ENCODE measurements around the gene LIFR. TPM values are rescaled to one million over a fixed set of nuclear protein-coding genes. Genes with fewer than 3 reads are reported as not detected.

Gene LIFR
- polyA plus RNA-seq, 1 donor, result 43.1 TPM

GRCh38 chr5:38467353-38468040, 88.9 kb downstream of the LIFR start:
- no peak for DNase-seq (ENCODE audit: low read depth)

GRCh38 chr5:38466424-38467189, 89.8 kb downstream of the LIFR start:
- DNase-seq (ENCODE audit: low read depth), result no peak

- DNase-seq (ENCODE audit: low read depth), result no peak
These were observed 90.6 kb downstream of the LIFR start for GRCh38 chr5:38465702-38466423.

- DNase-seq (ENCODE audit: low read depth), result no peak
These were observed 91.4 kb downstream of the LIFR start for GRCh38 chr5:38465061-38465460.

GRCh38 chr5:38463634-38464521, 92.6 kb downstream of the LIFR start:
- no peak for DNase-seq (ENCODE audit: low read depth)

- DNase-seq (ENCODE audit: low read depth), result no peak
These were observed 93.3 kb downstream of the LIFR start for GRCh38 chr5:38462976-38463633.

- DNase-seq (ENCODE audit: low read depth), result no peak
These were observed 98.3 kb downstream of the LIFR start for GRCh38 chr5:38458174-38458573.

GRCh38 chr5:38456657-38457399, 99.6 kb downstream of the LIFR start:
- no peak for DNase-seq (ENCODE audit: low read depth)

GRCh38 chr5:38455796-38456330, 100.6 kb downstream of the LIFR start:
- no peak for DNase-seq (ENCODE audit: low read depth)

- no peak for DNase-seq (ENCODE audit: low read depth)
These were observed 102.5 kb downstream of the LIFR start for GRCh38 chr5:38453921-38454320.

- no peak for DNase-seq (ENCODE audit: low read depth)
These were observed 102.9 kb downstream of the LIFR start for GRCh38 chr5:38453506-38453905.

GRCh38 chr5:38452201-38452600, 104.2 kb downstream of the LIFR start:
- no peak for DNase-seq (ENCODE audit: low read depth)

GRCh38 chr5:38451074-38451725, 105.2 kb downstream of the LIFR start:
- DNase-seq (ENCODE audit: low read depth), result no peak

GRCh38 chr5:38450627-38451026, 105.8 kb downstream of the LIFR start:
- DNase-seq (ENCODE audit: low read depth), result no peak

- no peak for DNase-seq (ENCODE audit: low read depth)
These were observed 107.7 kb downstream of the LIFR start for GRCh38 chr5:38448568-38449350.

GRCh38 chr5:38447786-38448185, 108.7 kb downstream of the LIFR start:
- DNase-seq (ENCODE audit: low read depth), result peak; percentile 83

GRCh38 chr5:38447056-38447455, 109.4 kb downstream of the LIFR start:
- no peak for DNase-seq (ENCODE audit: low read depth)

- no peak for DNase-seq (ENCODE audit: low read depth)
These were observed 110.4 kb downstream of the LIFR start for GRCh38 chr5:38446029-38446522.
